DND-41 (cell line): ENCODE measurements around the gene TCEANC2.

Source experiments
- ATAC-seq: fragments of 200-7000 bp; cut with Tn5 transposase; 3 replicates; pipeline ENCODE4 v1.9.1; 2021; ENCODE audit warnings: low read depth; ENCODE audit not compliant: insufficient read depth
- DNase-seq: peaks from one replicate; pipeline ENCODE4 v3.0.0-alpha.2; 2020
- H2AFZ ChIP-seq: 2 replicates; pipeline ENCODE4 v1.6.0; 2012; ENCODE audit warnings: low read depth, low read length
- H3K27ac ChIP-seq: 2 replicates; pipeline ENCODE4 v1.5.1; 2012; ENCODE audit warnings: low read length, inconsistent platforms
- H3K27me3 ChIP-seq: fragments of 200-600 bp; sonication (generic); 2 replicates; pipeline ENCODE4 v1.6.0; 2012; ENCODE audit warnings: low read length, mild to moderate bottlenecking, inconsistent platforms; ENCODE audit not compliant: insufficient read depth, poor library complexity
- H3K36me3 ChIP-seq: 2 replicates; pipeline ENCODE4 v1.5.1; 2012; ENCODE audit warnings: low read length, inconsistent platforms; ENCODE audit not compliant: insufficient read depth
- H3K4me1 ChIP-seq: 2 replicates; pipeline ENCODE4 v1.5.1; 2012; ENCODE audit warnings: mild to moderate bottlenecking, low read length; ENCODE audit not compliant: insufficient read depth
- H3K4me2 ChIP-seq: 2 replicates; pipeline ENCODE4 v1.6.0; 2012; ENCODE audit warnings: mild to moderate bottlenecking, moderate library complexity, low read length, inconsistent platforms; ENCODE audit not compliant: insufficient read depth
- H3K4me3 ChIP-seq, 2 experiments: fragments of 200-600 bp in 1 of 2; shearing (Covaris generic) in 1 of 2; 2 replicates each; pipeline ENCODE4 v1.5.1; 2012 to 2016; ENCODE audit warnings: inconsistent platforms in 2 of 2, low read length in 2 of 2, mild to moderate bottlenecking in 2 of 2, low read depth in 1 of 2, moderate library complexity in 1 of 2
- H3K79me2 ChIP-seq: 2 replicates; pipeline ENCODE4 v1.6.0; 2012; ENCODE audit warnings: low read length, inconsistent platforms; ENCODE audit not compliant: insufficient read depth
- H3K9ac ChIP-seq: 2 replicates; pipeline ENCODE4 v1.6.0; 2012; ENCODE audit warnings: low read depth, mild to moderate bottlenecking, inconsistent platforms, low read length, moderate library complexity
- H3K9me3 ChIP-seq: 2 replicates; pipeline ENCODE4 v1.5.1; 2012; ENCODE audit warnings: low read length, moderate library complexity, mild to moderate bottlenecking, inconsistent platforms; ENCODE audit not compliant: insufficient read depth, severe bottlenecking
- H4K20me1 ChIP-seq: 2 replicates; pipeline ENCODE4 v1.6.0; 2012; ENCODE audit warnings: low read length; ENCODE audit not compliant: insufficient read depth
- CTCF ChIP-seq: IDR thresholded peaks from 2 replicates; pipeline ENCODE4 v1.5.1; 2012; ENCODE audit warnings: borderline replicate concordance, low read length, moderate library complexity, mild to moderate bottlenecking; ENCODE audit not compliant: poor library complexity, severe bottlenecking; ENCODE audit errors: extremely low read depth
- EZH2 ChIP-seq: IDR thresholded peaks from 3 replicates; pipeline ENCODE4 v1.6.1; 2012; ENCODE audit warnings: borderline replicate concordance, low read depth, mild to moderate bottlenecking, moderate library complexity, low read length, inconsistent platforms; ENCODE audit not compliant: severe bottlenecking

TCEANC2 gene

DNA sequence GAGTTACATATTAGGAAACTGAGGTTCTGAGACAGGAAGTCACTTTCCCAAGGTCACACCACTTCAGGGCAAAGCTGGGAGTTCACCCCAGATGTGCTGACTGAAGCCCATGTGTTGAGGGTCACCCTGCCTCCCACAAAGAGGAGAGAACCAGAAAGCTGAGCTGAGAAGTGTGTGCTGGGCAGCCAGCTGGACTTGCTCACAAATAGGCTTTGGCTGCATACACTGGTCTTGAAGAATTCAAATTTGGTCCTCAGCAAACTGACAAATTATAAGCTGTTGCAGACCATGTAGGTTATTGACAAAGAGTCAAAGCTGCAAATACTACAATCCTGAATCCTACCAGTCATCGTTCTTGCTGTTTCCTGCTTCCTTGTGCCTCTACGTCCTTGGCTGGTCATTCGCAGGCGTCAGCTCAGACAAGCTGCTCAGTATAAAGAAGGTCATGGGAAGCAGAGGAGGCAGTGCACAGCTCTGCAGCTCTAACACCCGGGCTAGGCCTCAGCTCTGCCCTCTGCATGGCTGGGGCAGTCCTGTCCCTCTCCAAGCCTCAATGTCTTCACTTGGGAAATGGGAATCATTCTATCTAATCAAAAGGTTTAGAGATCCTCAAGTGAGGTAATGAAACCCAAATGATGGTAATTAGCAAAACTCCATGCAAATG, 59.4 kb downstream of the TCEANC2 start:
- no peaks in the 10 kb centered on the region for H4K20me1 ChIP-seq
- H3K4me3 ChIP-seq: no peak overlapping the region
- H3K9ac ChIP-seq: no peak overlapping the region
- H3K9me3 ChIP-seq: no peaks in the 10 kb centered on the region
- H3K4me2 ChIP-seq: no peak overlapping the region
- DNase-seq (no peak), ATAC-seq (no peak)
- H3K79me2 ChIP-seq: no peaks in the 10 kb centered on the region
- H2AFZ ChIP-seq: no peak overlapping the region
- H3K27ac ChIP-seq: no peak overlapping the region
- no peaks in the 10 kb centered on the region for H3K36me3 ChIP-seq
- H3K27me3 ChIP-seq: no peaks in the 10 kb centered on the region
- H3K4me1 ChIP-seq: no peaks in the 10 kb centered on the region
- TF ChIP-seq CTCF: no peak
- TF ChIP-seq EZH2: no peak

DNA sequence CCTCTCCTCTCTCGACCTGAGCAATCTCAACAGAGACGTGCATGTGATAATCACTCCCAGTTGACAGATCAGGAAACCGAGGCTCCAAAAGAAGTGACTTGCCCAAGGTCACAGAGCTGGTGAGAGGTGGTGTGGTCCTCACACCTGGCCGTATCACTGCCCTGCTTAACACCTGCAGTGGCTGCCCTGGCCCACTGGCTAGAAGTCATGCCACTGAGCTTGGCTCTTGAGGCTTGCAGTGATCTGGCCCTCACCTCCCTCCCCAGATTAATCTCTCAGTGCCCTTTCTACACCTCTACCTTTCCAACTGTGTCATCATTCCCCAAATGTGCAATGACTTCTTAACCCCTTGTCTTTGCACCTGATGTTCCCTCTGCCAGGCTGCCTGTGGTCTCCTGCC, 60.6 kb downstream of the TCEANC2 start:
- no peak for DNase-seq
- Histone ChIP-seq H3K79me2 (no peaks in the 10 kb centered on the region), H3K9ac (no peak overlapping the region), H3K36me3 (no peaks in the 10 kb centered on the region), H3K4me3 (no peak overlapping the region), H3K4me1 (no peaks in the 10 kb centered on the region), H3K4me2 (no peak overlapping the region), H3K9me3 (no peaks in the 10 kb centered on the region), H2AFZ (no peak overlapping the region), H3K27ac (no peak overlapping the region), H4K20me1 (no peaks in the 10 kb centered on the region), H3K27me3 (no peaks in the 10 kb centered on the region)
- ATAC-seq: no peak
- TF ChIP-seq EZH2 (no peak), CTCF (no peak)

DNA sequence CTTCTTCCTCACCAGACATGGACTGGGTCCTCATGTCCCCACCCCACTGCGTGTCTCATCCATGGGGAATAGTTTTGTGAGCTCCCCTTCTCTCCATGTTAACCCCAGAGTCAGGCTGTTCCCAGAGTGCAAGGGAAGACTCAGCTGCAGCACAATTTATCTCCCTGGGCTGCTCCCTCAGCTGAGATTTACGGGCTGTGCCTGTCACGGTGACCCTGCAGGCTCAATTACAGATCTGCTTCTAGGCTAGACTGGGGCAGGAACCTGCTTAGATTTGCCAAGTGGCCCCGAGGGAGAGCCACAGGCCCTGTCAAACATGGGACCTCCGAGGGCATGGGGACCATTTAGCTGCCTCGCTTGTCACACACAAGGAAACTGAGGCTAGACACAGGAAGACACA, 61.5 kb downstream of the TCEANC2 start:
- H3K9me3 ChIP-seq: no peaks in the 10 kb centered on the region
- ATAC-seq (no peak), DNase-seq (no peak)
- H3K9ac ChIP-seq: no peak overlapping the region
- no peak overlapping the region for H2AFZ ChIP-seq
- no peak overlapping the region for H3K4me2 ChIP-seq
- no peaks in the 10 kb centered on the region for H3K79me2 ChIP-seq
- no peak overlapping the region for H3K27ac ChIP-seq
- H3K4me3 ChIP-seq: no peak overlapping the region
- no peaks in the 10 kb centered on the region for H3K27me3 ChIP-seq
- H4K20me1 ChIP-seq: no peaks in the 10 kb centered on the region
- H3K4me1 ChIP-seq: no peaks in the 10 kb centered on the region
- TF ChIP-seq EZH2 (no peak), CTCF (no peak)
- H3K36me3 ChIP-seq: no peaks in the 10 kb centered on the region
